DMS 273 treated with DMSO at 0.1 percent for 48 hours (cell line): ENCODE data around the gene CGA.

ENCODE experiments used
- DNase-seq: peaks from one replicate; lab custom pipeline; 2025; lab: John Stamatoyannopoulos, UW

The CGA gene

DNA sequence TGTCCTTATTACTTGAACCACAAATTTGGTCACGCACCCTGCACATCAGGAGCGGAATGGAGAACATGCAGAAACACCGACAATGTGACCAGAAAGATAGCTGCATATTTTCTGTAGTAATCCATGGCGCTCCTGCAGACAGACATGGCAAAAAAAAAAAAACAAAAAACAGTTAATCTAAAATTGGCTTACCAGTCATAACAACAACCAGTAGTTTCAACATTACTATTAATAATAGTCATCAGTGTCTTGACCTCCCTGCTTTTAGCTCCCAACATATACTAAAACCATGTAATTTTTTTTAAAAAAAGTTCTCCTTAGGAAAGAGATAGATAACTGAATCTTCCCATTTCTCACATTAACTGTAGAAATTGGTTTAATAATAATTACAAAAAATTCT is 6.8 kb downstream of the CGA start:
- no peak for DNase-seq

DNA sequence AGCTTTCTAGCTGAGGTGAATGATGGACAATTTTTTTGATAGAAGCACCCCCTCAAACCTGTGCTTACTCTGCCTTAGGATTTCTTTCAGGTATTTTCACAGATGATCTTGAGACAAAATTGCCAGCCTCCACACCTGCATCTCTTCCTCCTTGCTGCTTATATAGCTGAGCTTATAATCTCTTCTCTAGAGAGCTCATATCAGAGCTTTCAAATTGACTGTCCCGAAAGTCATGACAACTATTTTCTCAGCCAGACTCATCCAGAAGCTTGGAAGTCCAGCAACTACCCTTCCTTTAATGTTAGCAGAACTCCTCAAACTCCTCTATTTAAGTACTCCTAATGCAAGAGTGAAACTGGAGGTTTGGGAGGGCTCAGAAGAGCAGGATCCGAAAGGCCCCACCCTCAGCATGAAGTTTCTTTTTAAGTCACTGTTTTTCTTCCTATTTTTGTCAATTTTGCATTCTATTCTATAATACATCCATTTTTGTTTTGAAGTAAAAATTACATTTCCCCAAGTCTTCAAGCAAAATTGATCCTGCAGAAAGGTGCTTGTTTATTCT is 12.7 kb downstream of the CGA start:
- DNase-seq = no peak

GRCh38 chr6:87078983-87079616 is 15.8 kb downstream of the CGA start:
- DNase-seq = peak; percentile 40

GRCh38 chr6:87075168-87075567 is 19.7 kb downstream of the CGA start:
- no peak for DNase-seq

GRCh38 chr6:87074101-87074621 is 20.7 kb downstream of the CGA start:
- no peak for DNase-seq

GRCh38 chr6:87071683-87072082 is 23.2 kb downstream of the CGA start:
- DNase-seq = no peak

DNA sequence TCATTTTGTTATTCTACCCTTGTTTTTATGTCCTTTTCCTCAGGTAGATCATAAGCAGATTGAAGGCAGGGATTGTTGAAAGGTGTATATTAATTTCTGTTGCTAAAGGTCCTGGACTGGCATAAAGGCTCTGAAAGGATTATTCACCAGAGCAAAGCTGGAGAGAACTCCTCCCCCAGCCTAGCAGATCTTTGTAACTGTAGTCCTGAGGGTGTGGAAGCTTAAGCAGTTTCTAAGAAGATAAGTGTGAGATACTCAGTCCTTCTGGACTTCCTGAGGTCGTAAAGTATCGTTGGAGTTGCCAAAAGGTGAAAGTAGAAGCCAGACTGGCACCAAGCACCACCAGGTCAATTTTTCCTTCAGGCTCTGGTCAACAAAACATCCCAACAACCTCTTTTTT is 24.2 kb downstream of the CGA start:
- no peak for DNase-seq

- no peak for DNase-seq
These were observed 26.1 kb downstream of the CGA start for GRCh38 chr6:87068795-87069194.

DNA sequence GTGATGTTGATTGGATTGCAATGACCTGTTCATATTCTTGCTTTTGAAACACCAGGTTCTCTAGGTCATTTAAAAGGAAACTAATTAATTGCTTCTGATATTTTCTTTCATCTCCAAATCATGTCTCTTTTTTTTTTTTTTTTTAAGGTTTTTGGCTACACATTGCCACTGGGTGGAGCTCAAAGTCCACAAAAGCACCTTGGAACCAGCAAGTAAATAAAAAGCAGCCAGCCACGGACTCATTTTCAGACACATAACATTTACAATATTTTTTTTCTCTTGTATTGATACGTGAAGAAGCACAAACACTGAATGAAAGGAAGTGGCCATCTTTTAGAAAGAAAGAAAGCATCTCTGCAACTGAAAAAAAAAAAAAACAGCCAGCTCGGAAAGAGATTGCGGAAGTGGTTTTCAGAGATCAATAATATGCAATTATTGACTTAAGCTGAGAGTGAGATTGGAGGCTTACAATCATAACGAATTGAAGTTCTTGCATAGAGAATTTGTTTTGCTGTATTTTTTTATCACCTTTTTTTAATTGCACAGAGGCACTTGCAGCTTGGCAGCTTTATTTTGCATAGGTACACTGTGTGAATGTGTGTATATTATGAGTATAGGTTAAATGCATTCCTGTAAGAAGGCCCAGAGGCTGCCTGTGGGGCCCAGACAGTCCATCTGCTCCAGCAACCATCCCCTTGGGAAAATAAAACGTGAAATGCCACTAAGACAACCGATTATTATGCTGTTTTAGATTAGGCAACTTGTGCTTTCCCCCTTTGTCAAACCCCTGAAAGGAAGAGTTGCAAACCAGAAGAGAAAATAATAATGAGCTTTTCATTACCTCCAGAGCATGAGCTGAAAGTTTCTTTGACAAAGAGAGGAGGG is 28.2 kb downstream of the CGA start:
- DNase-seq = peak; percentile 2

- no peak for DNase-seq
These were observed 29.8 kb downstream of the CGA start for GRCh38 chr6:87065117-87065516.

GRCh38 chr6:87059943-87060342 is 35.0 kb downstream of the CGA start:
- DNase-seq = no peak

DNA sequence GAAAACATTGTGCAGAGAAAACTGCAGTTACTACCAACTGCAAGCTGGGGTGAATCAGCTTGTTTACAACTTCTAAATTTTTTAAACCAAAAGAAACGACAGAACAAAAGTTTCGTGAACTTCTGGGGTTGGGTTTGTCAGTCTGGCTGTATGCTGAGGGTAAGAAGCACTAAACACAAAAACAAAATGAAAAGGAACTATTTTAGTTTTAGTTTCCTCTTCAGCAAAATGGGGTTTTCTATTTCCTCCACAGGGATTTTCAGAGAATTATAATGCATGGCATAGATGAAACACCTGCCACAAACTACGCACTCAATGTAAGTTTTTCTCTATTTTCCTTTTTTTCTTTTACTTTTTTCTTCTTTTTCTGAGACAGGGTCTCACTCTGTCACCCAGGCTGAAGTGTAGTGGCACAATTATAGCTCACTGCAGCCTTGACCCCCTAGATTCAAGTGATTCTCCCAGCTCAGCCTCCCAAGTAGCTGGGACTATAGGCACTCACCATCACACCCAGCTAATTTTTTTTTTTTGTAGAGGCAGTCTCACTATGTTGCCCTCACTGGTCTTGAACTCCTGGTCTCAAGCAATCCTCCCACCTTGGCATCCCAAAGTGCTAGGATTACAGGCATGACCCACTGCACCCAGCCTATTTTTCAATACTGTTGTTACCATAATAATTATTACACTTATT is 40.6 kb downstream of the CGA start:
- no peak for DNase-seq

GRCh38 chr6:87053312-87053711 is 41.6 kb downstream of the CGA start:
- DNase-seq = no peak

- DNase-seq = no peak
These were observed 45.1 kb downstream of the CGA start for GRCh38 chr6:87049779-87050178.

DNA sequence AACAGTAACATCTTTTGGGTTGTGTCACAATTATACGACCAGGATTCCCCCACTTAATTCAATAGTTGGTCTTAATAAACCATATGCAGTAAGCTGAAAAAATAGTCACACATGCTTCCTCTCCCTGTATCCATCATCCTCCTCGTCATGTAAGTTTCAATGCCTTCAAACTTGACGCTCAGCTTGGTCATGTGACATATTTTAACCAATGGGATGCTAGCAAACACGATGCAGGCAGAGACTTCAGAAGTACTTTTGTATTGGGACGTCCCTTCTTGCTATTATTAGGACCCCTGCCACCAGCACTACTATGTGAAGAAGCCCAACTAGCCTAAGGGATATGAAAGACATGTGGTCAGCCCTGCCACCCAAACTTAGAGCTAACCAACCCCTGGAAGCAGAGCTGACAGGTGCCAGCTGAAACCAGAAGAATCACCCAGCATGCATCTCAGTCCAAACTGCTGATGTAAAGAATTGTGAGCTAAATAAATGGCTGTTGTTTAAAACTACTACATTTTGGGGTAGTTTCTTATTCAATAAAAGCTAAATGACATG is 49.3 kb downstream of the CGA start:
- no peak for DNase-seq

DNA sequence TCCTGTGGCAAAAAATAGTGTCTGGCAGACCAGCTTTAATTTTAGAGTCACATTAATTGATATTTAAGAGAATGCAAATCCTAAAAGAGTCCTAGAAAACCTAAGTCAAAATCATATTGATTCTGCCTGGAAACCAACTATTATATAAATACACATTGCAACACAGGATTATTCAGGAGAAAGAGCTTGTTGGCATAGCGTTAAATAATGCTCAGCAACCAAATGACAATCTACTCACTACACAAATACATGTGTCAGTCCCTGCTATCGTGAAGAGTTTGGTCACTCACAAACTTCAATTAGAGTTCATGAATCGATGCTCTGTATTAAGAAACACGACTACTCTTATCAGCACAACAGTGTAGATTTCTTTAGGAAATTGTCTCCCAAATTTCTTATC is 54.2 kb downstream of the CGA start:
- DNase-seq = no peak
